Activated T-cell treated with anti-CD3 and anti-CD28 coated beads, Interleukin-2, amount 50 U/mL, for 72 hours (primary cell): ENCODE results near the gene SET. TPM values are rescaled to one million over a fixed set of nuclear protein-coding genes. Genes with fewer than 3 reads are reported as not detected.

ENCODE experiments used
- ATAC-seq, 2 donors: fragments of 150-1000 bp; cut with Tn5 transposase; replicated peaks in 1 of 2; 2 replicates each; pipeline ENCODE4 v1.10.0; 2021; ENCODE audit warnings: moderate library complexity in 2 of 2, mild to moderate bottlenecking in 1 of 2
- DNase-seq, 2 donors: peaks; one replicate each; pipeline ENCODE4 v3.0.0; 2021 to 2022; ENCODE audit warnings: mixed read lengths in 1 of 2
- H3K27ac Mint-ChIP-seq: one replicate; pipeline ENCODE4 v1.8.0; 2022; ENCODE audit warnings: mild to moderate bottlenecking, moderate library complexity, mixed read lengths
- H3K27me3 Mint-ChIP-seq: one replicate; pipeline ENCODE4 v1.8.0; 2022; ENCODE audit warnings: low read depth, mixed read lengths
- H3K36me3 Mint-ChIP-seq, 2 donors: one replicate each; pipeline ENCODE4 v1.8.0; 2022; ENCODE audit warnings: mixed read lengths in 2 of 2, mild to moderate bottlenecking in 1 of 2; ENCODE audit not compliant: insufficient read depth in 2 of 2
- H3K4me1 Mint-ChIP-seq: one replicate; pipeline ENCODE4 v1.8.0; 2022; ENCODE audit warnings: low read depth, mixed read lengths
- H3K4me3 Mint-ChIP-seq, 2 donors: one replicate each; pipeline ENCODE4 v1.8.0; 2022; ENCODE audit warnings: mild to moderate bottlenecking in 2 of 2, mixed read lengths in 2 of 2, moderate library complexity in 2 of 2
- H3K9me3 Mint-ChIP-seq, 2 donors: one replicate each; pipeline ENCODE4 v1.8.0; 2022; ENCODE audit warnings: mixed read lengths in 2 of 2
- total RNA-seq, 2 donors: library from RNA; stranded (reverse); gene quantifications; one replicate each; pipeline ENCODE4 v1.2.3, GENCODE V29; 2022

Gene SET
- total RNA-seq, 2 donors from 2014 or later: 448 to 582 TPM

GRCh38 chr9:128707446-128707845, 18.4 kb downstream of the SET start:
- Mint-ChIP-seq H3K36me3 (no peaks in the 10 kb centered on the region), H3K4me1 (peaks cover 7% of the 10 kb centered on the region), H3K4me3 (no peak overlapping the region), H3K9me3 (no peaks in the 10 kb centered on the region), H3K27ac (no peak overlapping the region), H3K27me3 (no peaks in the 10 kb centered on the region)
- DNase-seq (no peak), ATAC-seq (no peak)

DNA sequence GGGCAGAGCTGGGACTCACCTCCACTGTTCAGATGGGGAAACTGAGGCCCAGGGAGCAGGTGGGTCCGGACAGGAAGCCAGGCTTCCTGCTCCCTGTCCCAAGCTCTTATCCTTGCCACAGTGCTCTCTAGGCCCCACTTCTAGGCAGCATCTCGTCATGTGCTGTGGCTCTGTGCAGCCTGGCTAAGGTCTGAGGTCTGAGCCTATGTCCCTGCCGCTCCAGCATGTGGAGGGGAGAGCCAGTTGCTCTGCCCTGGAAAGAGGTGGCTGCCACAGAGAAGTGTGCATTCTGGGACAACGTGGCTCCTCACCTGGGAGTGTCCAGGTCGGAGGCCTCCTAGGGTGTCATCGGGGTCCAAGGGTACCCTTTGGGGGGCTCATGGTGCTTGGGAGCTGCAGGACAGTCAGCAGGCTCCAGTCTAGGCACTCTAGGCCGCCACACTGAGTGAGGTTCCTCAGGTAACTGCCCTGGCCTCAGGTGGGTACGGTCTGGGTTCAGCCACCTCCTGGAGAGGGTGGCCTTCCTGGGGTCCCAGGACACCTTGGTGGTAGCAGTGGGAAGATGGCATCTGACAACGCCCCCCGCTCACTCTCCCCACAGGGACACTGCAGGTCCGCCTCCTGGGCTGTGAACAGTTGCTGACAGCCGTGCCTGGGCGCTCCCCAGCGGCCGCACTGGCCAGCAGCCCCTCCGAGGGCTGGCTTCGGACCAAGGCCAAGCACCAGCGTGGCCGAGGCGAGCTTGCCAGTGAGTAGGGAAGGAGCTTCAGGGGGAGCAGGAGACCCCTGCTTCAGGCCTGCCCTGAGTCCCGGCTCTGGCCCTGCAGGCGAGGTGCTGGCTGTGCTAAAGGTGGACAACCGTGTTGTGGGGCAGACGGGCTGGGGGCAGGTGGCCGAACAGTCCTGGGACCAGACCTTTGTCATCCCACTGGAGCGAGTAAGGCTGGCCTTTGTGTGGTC, 23.7 kb downstream of the SET start:
- H3K27ac Mint-ChIP-seq: no peak overlapping the region
- H3K9me3 Mint-ChIP-seq: no peaks in the 10 kb centered on the region
- ATAC-seq: peak in 1 of 2 donors; percentile 23
- DNase-seq: no peak
- no peaks in the 10 kb centered on the region for H3K27me3 Mint-ChIP-seq
- H3K4me3 Mint-ChIP-seq: no peak overlapping the region
- no peaks in the 10 kb centered on the region for H3K36me3 Mint-ChIP-seq
- H3K4me1 Mint-ChIP-seq: no peaks in the 10 kb centered on the region

GRCh38 chr9:128713411-128713780, 24.4 kb downstream of the SET start:
- no peaks in the 10 kb centered on the region for H3K27me3 Mint-ChIP-seq
- H3K36me3 Mint-ChIP-seq: no peaks in the 10 kb centered on the region
- no peak overlapping the region for H3K4me3 Mint-ChIP-seq
- H3K27ac Mint-ChIP-seq: no peak overlapping the region
- peak in 1 of 2 donors; percentile 6 for ATAC-seq
- DNase-seq: no peak
- no peaks in the 10 kb centered on the region for H3K9me3 Mint-ChIP-seq
- H3K4me1 Mint-ChIP-seq: no peaks in the 10 kb centered on the region

DNA sequence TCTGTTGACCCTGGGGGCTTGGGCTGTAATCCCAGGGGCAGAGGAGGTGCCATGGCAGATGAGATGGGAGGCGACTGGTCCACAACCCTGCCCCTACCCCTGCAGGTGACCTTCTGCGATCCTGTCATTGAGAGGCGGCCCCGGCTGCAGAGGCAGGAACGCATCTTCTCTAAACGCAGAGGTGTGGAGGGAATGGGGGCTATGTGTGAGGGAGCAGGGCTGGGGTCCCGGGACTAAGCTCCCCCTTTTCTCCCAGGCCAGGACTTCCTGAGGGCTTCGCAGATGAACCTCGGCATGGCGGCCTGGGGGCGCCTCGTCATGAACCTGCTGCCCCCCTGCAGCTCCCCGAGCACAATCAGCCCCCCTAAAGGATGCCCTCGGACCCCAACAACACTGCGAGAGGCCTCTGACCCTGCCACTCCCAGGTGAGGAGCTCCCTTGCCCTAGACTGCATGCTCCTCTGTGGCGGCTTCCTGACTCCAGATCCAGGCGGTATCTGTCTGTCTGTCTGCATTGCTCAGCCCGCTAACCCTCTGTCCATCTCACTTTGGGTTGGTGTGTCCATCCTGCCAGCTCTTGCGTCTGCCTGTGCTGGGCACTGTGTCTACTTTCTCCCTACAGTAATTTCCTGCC, 25.0 kb downstream of the SET start:
- H3K27me3 Mint-ChIP-seq: no peaks in the 10 kb centered on the region
- no peak overlapping the region for H3K27ac Mint-ChIP-seq
- H3K36me3 Mint-ChIP-seq: no peaks in the 10 kb centered on the region
- no peaks in the 10 kb centered on the region for H3K9me3 Mint-ChIP-seq
- no peak overlapping the region for H3K4me3 Mint-ChIP-seq
- DNase-seq (no peak), ATAC-seq (peak in 1 of 2 donors; percentile 12)
- no peaks in the 10 kb centered on the region for H3K4me1 Mint-ChIP-seq

- no peaks in the 10 kb centered on the region for H3K36me3 Mint-ChIP-seq
- DNase-seq (no peak), ATAC-seq (no peak)
- no peaks in the 10 kb centered on the region for H3K27me3 Mint-ChIP-seq
- no peak overlapping the region for H3K27ac Mint-ChIP-seq
- no peaks in the 10 kb centered on the region for H3K9me3 Mint-ChIP-seq
- H3K4me3 Mint-ChIP-seq: no peak overlapping the region
- no peaks in the 10 kb centered on the region for H3K4me1 Mint-ChIP-seq
Measured at GRCh38 chr9:128714586-128715435, 25.8 kb downstream of the SET start.

GRCh38 chr9:128715436-128715750, 26.4 kb downstream of the SET start:
- ATAC-seq (no peak), DNase-seq (no peak)
- Mint-ChIP-seq H3K4me3 (no peak overlapping the region), H3K4me1 (no peaks in the 10 kb centered on the region), H3K27ac (no peak overlapping the region), H3K27me3 (no peaks in the 10 kb centered on the region), H3K36me3 (no peaks in the 10 kb centered on the region), H3K9me3 (no peaks in the 10 kb centered on the region)

DNA sequence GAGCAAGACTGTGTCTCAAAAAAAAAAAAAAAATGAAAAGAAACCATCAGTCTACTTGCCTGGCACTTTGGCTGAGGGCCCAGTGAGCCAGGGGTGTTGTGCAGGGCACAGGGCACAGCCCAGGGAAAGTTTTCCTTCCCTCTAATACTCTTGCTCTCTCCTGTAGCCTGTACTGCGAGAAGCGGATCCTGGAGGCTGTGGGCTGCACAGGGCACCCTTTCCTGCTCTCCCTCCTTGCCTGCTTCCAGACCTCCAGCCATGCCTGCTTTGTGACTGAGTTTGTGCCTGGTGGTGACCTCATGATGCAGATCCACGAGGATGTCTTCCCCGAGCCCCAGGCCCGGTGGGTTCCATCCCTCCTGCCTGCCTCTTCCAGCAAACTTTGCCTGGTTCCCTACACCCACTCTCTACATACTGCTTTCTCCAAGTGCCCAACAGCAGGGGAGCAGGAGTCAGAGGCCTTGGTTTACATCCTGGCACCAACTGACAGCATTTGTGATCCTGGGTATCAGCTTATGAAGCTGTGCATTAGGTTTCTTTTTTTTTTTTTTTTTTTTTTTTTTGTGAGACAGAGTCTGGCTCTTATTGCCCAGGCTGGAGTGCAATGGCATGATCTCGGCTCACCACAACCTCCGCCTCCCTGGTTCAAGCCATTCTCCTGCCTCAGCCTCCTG, 27.7 kb downstream of the SET start:
- DNase-seq (no peak), ATAC-seq (no peak)
- no peaks in the 10 kb centered on the region for H3K36me3 Mint-ChIP-seq
- no peak overlapping the region for H3K27ac Mint-ChIP-seq
- no peak overlapping the region for H3K4me3 Mint-ChIP-seq
- no peaks in the 10 kb centered on the region for H3K27me3 Mint-ChIP-seq
- H3K9me3 Mint-ChIP-seq: no peaks in the 10 kb centered on the region
- H3K4me1 Mint-ChIP-seq: no peaks in the 10 kb centered on the region

DNA sequence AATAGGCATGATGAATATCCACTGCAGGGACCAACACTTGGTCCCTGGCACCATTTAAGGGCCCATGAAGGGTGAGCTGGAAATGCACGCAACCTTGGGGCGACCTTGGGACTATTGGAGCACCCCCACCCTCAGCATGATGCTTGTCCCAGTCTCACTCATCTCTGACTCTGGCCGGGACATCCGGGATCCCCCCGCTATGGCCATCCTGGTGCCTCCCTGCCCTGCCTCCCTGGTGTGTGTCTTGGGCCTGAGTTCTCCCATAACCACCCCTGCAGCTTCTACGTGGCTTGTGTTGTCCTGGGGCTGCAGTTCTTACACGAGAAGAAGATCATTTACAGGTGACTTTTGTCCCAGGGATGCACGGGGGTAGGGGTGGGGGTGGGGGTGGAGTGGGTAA, 29.0 kb downstream of the SET start:
- H3K9me3 Mint-ChIP-seq: no peaks in the 10 kb centered on the region
- no peak overlapping the region for H3K27ac Mint-ChIP-seq
- DNase-seq: no peak
- H3K27me3 Mint-ChIP-seq: no peaks in the 10 kb centered on the region
- no peak overlapping the region for H3K4me3 Mint-ChIP-seq
- peaks cover 12% of the 10 kb centered on the region for H3K4me1 Mint-ChIP-seq
- no peak for ATAC-seq
- no peaks in the 10 kb centered on the region for H3K36me3 Mint-ChIP-seq

DNA sequence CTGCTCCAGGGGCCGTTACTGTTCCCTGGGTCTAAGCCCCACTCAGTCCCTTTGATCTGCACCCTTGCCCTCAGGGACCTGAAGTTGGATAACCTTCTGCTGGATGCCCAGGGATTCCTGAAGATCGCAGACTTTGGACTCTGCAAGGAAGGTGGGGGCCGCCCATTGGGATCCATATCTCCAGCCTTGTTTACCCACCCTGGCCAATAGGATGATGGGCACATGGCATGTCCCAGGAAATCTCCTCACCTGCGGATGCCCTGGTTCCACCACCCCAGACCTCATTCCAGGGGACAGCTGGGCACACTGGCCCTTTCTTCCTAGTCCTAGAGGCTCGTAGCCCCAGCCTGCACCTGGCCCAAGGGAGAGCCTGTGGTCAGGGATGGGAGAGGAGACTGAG, 29.5 kb downstream of the SET start:
- DNase-seq (no peak), ATAC-seq (no peak)
- Mint-ChIP-seq H3K4me1 (peaks cover 16% of the 10 kb centered on the region), H3K27ac (no peak overlapping the region), H3K36me3 (peaks cover 0 to under 1% of the 10 kb centered on the region in 2 donors), H3K4me3 (no peak overlapping the region), H3K27me3 (no peaks in the 10 kb centered on the region), H3K9me3 (no peaks in the 10 kb centered on the region)

DNA sequence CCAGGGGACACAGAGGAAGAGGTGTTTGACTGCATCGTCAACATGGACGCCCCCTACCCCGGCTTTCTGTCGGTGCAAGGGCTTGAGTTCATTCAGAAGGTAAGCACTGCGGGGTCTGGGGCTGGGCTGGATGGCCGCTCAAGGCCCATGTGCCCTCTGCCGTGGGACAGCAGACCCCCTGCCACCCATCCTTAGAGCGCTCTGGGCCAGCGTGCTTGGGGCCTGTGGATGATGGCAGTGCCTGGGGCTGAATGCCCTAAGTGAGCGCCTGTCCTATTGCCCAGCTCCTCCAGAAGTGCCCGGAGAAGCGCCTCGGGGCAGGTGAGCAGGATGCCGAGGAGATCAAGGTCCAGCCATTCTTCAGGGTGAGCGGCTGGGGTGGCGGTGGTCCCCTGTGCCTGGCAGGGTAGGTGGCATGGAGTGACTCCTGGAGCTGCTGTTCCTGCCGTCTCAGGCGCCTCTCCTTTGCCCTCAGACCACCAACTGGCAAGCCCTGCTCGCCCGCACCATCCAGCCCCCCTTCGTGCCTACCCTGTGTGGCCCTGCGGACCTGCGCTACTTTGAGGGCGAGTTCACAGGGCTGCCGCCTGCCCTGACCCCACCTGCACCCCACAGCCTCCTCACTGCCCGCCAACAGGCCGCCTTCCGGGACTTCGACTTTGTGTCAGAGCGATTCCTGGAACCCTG, 31.0 kb downstream of the SET start:
- no peaks in the 10 kb centered on the region for H3K9me3 Mint-ChIP-seq

DNA sequence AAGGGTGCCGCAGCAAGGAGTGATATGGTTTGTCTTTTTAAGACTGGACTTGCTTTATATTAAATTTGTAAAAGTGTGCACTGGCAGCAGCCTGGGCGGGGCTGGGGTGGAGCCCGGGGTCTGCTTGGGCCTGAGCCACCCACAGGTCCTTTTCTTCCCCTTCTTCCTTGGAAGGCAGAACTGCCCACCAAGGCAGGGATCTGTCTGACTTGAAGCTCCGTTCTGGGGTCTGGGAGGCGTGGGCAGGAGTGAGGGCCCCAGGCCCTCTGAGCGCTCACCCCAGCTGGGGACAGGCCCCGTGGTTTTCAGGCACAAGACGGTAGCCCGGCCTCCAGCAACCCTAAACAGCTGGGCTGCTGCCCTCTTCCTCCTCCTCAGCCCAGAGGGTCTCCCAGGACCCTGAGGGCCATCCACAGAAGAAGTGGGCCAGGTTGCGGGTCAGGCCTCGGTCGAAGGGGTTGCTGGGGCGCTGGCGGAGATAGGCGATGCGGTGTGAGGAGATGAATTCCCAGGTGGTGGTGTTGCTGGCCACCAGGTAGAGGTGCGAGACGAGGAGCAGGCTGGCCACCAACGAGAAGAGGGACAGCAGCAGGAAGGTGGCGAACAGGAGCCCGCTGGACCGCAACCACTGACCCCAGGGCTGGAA, 31.9 kb downstream of the SET start:
- Mint-ChIP-seq H3K36me3 (peaks cover 2 to 3% of the 10 kb centered on the region in 2 donors), H3K27me3 (no peaks in the 10 kb centered on the region), H3K4me3 (peak overlapping the region in 1 of 2 donors; percentile 22), H3K9me3 (no peaks in the 10 kb centered on the region), H3K4me1 (peaks cover 36% of the 10 kb centered on the region), H3K27ac (no peak overlapping the region)
- no peak for ATAC-seq
- no peak for DNase-seq

More for the DNA sequence above, 31.0 kb downstream of the SET start:
- H3K36me3 Mint-ChIP-seq: peaks cover 2 to 3% of the 10 kb centered on the region in 2 donors
- peaks cover 28% of the 10 kb centered on the region for H3K4me1 Mint-ChIP-seq
- no peak overlapping the region for H3K4me3 Mint-ChIP-seq
- no peak for DNase-seq
- H3K27me3 Mint-ChIP-seq: no peaks in the 10 kb centered on the region
- no peak for ATAC-seq
- H3K27ac Mint-ChIP-seq: no peak overlapping the region

- Mint-ChIP-seq H3K27ac (no peak overlapping the region), H3K4me1 (peaks cover 42% of the 10 kb centered on the region), H3K36me3 (peaks cover 2 to 3% of the 10 kb centered on the region in 2 donors), H3K4me3 (peak overlapping the region; percentile 88 to 98), H3K9me3 (no peaks in the 10 kb centered on the region), H3K27me3 (no peaks in the 10 kb centered on the region)
- DNase-seq: no peak
- ATAC-seq: no peak
Measured at GRCh38 chr9:128721487-128722010, 32.5 kb downstream of the SET start.
